WTC11 (cell line): ENCODE data around the gene CRAMP1.

Source experiments
- ATF3 ChIP-seq: sonication (generic); formaldehyde crosslinking; conservative IDR thresholded peaks from 2 replicates; pipeline ENCODE4 v1.8.1; 2022; ENCODE audit warnings: mild to moderate bottlenecking, missing genetic modification reagents
- CTCF ChIP-seq: fragments of 200-600 bp; IDR thresholded peaks from 2 replicates; pipeline ENCODE4 v1.8.0; 2022; ENCODE audit warnings: antibody characterized with exemption
- ESRRA ChIP-seq: sonication (generic); formaldehyde crosslinking; IDR thresholded peaks from 2 replicates; pipeline ENCODE4 v1.8.1; 2022; ENCODE audit warnings: mild to moderate bottlenecking, missing genetic modification reagents, borderline replicate concordance
- GRHL2 ChIP-seq: fragments of 250-450 bp; sonication (Bioruptor Pico); IDR thresholded peaks from 2 replicates; pipeline ENCODE4 v1.8.0; 2022; ENCODE audit warnings: mild to moderate bottlenecking, moderate library complexity; ENCODE audit not compliant: insufficient replicate concordance, severe bottlenecking
- MXD4 ChIP-seq: fragments of 250-450 bp; sonication (Bioruptor Pico); IDR thresholded peaks from 2 replicates; pipeline ENCODE4 v1.8.0; 2021; ENCODE audit warnings: mild to moderate bottlenecking, moderate library complexity, borderline replicate concordance
- NFE2L1 ChIP-seq: sonication (generic); formaldehyde crosslinking; IDR thresholded peaks from 2 replicates; pipeline ENCODE4 v1.8.1; 2023; ENCODE audit warnings: missing genetic modification reagents
- ZNF396 ChIP-seq: fragments of 250-450 bp; sonication (Bioruptor Pico); IDR thresholded peaks from 2 replicates; pipeline ENCODE4 v1.8.0; 2021; ENCODE audit warnings: mild to moderate bottlenecking, moderate library complexity, borderline replicate concordance
- TF ChIP-seq, protein P1 (sequence below): sonication (generic); formaldehyde crosslinking; IDR thresholded peaks from 2 replicates; pipeline ENCODE4 v1.8.1; 2023; ENCODE audit warnings: mild to moderate bottlenecking, missing genetic modification reagents, moderate library complexity
- TF ChIP-seq, protein P2 (sequence below): sonication (generic); formaldehyde crosslinking; IDR thresholded peaks from 2 replicates; pipeline ENCODE4 v1.8.1; 2022; ENCODE audit warnings: mild to moderate bottlenecking, missing genetic modification reagents, moderate library complexity, borderline replicate concordance
- TF ChIP-seq, protein P3 (sequence below): sonication (generic); formaldehyde crosslinking; conservative IDR thresholded peaks from 2 replicates; pipeline ENCODE4 v1.8.1; 2023; ENCODE audit warnings: mild to moderate bottlenecking, low read depth, missing genetic modification reagents, moderate library complexity

DNA sequence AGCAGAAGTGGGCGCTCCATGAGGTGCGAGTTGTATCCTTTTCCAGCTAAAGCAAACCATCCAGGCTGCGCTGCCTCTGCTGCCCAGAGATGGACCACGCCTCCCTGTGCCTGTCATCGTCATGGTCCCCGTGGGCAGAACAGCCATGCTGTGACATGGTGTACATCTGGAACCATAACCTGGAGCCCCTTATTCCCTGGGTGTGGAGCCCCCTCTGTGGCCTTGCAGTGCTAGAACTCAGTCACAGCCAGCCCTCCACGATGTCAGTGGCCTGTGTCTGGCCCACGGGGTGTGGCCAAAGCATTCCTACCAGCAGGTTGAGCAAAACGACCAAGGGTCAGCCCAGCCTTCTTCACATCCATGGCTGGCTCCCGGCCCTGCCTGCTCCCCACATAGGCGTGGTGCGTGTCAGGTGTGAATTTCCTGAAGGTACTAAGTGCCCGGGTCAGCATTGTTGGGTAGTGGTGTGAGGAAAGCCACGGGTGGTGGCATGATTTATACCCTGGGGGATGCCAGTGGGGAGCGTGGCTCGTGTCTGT lies 43.2 kb downstream of the CRAMP1 start:
- TF ChIP-seq CTCF: no peak
- no peak for TF ChIP-seq ESRRA
- TF ChIP-seq, protein P1, sequence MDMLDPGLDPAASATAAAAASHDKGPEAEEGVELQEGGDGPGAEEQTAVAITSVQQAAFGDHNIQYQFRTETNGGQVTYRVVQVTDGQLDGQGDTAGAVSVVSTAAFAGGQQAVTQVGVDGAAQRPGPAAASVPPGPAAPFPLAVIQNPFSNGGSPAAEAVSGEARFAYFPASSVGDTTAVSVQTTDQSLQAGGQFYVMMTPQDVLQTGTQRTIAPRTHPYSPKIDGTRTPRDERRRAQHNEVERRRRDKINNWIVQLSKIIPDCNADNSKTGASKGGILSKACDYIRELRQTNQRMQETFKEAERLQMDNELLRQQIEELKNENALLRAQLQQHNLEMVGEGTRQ: no peak
- no peak for TF ChIP-seq ATF3
- TF ChIP-seq NFE2L1 (CRISPR knock-in tag): no peak
- TF ChIP-seq GRHL2: no peak
- no peak for TF ChIP-seq ZNF396
- TF ChIP-seq, protein P2, sequence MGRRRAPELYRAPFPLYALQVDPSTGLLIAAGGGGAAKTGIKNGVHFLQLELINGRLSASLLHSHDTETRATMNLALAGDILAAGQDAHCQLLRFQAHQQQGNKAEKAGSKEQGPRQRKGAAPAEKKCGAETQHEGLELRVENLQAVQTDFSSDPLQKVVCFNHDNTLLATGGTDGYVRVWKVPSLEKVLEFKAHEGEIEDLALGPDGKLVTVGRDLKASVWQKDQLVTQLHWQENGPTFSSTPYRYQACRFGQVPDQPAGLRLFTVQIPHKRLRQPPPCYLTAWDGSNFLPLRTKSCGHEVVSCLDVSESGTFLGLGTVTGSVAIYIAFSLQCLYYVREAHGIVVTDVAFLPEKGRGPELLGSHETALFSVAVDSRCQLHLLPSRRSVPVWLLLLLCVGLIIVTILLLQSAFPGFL (CRISPR knock-in tag): no peak
- TF ChIP-seq MXD4 (CRISPR knock-in tag): no peak
- TF ChIP-seq, protein P3, sequence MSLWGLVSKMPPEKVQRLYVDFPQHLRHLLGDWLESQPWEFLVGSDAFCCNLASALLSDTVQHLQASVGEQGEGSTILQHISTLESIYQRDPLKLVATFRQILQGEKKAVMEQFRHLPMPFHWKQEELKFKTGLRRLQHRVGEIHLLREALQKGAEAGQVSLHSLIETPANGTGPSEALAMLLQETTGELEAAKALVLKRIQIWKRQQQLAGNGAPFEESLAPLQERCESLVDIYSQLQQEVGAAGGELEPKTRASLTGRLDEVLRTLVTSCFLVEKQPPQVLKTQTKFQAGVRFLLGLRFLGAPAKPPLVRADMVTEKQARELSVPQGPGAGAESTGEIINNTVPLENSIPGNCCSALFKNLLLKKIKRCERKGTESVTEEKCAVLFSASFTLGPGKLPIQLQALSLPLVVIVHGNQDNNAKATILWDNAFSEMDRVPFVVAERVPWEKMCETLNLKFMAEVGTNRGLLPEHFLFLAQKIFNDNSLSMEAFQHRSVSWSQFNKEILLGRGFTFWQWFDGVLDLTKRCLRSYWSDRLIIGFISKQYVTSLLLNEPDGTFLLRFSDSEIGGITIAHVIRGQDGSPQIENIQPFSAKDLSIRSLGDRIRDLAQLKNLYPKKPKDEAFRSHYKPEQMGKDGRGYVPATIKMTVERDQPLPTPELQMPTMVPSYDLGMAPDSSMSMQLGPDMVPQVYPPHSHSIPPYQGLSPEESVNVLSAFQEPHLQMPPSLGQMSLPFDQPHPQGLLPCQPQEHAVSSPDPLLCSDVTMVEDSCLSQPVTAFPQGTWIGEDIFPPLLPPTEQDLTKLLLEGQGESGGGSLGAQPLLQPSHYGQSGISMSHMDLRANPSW: no peak
